GM19025 (cell line): ENCODE measurements around the gene NRXN3.

Experiments used
- ATAC-seq: cut with Tn5 transposase; IDR thresholded peaks from one replicate; pipeline ENCODE4 v1.9.1; 2021; ENCODE audit warnings: mild to moderate bottlenecking, low read depth, moderate library complexity; ENCODE audit not compliant: unreplicated experiment

Gene NRXN3

DNA sequence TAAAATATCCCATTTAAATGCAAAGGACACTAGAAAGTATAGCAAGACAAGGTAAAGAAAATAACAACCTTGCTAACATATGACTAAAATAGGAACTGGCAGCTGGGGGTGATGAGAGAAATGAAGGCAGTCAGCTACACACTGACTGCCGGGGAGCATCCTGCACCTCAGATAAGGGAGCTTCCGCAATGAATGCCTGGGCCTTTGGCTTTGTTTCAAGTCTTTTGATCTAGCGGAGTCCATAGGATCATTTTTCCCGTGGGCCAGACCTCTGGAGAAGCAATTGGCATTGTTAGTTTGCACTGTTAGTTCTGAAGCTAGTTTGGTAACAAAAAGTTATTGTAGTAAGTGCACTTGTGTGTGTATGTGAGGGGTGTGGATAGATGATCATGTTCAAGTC lies 1401.2 kb downstream of the NRXN3 start:
- ATAC-seq = no peak

DNA sequence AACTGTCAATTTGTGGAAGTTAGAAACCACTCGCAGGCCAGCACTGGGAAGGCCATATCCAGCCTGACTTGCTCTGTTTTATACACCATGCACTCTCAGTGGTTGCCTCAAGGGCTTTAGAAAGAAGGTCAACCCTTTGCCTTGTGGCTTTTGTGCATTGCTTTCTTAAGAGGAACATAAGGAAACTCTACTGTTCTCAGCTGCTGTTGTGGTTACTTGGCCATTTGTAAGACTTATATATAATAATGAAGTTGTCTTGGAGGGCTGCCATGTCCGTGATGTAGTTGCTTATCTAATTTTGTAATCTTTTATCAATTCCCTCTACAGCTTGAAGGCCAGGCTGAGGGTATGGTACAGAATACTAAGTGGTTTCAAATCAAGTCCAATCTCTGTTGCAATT lies 1403.3 kb downstream of the NRXN3 start:
- ATAC-seq = no peak

DNA sequence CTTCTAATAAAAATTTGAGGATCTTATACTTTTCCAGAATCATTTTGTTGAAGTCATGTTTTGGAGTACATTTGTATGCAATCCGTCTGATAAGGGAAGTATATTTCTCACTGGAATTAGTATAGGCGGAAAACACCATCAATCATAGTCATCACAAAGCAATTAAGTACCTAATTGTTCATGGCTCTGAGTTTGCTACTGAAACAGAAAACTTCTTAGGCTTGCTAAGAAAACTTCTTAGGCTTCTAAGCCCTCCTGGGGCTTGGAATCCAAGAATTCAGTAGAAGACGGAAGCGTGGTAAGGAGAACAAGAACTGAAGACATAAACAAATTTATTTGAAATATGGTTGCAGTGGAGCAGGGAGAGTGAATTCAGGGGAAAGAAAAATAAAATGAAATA lies 1404.9 kb downstream of the NRXN3 start:
- no peak for ATAC-seq

DNA sequence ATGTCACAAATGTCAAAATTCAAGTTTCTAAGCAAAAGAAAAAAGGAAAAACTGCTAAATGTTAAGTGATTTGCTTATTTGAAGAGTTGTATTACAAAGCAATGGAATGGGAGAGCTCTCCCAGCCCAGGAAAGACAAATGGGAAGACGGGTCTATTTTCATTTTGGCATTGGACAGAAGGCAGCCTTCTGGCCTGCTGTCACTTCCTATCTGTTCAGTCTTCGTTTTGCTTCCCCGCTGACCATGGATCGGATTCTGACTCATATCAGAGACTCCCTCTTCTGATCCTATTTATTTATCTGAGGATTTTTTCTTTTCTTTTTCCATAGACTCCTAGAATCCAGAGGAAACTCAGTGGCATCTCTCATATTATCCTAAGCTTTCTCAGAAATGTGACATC lies 1406.3 kb downstream of the NRXN3 start:
- ATAC-seq = no peak

DNA sequence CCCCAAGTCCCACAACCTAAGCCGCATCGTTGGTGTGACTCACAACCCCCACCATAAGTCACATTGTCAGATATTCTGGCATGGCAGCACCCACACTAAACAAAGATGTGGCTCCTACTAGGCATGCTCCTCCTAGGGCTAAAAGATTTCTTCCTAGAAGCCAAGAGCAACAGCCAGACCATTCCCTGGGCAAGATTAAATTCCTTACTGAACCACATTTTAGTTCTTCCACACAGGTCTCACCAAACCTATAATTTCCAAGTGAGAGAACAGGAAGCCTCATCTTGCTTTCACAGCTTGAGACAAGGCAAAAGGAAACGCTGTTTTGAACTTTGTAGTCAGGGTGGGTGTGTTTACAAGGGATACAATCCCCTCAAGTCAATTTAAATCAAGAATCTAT lies 1408.3 kb downstream of the NRXN3 start:
- ATAC-seq = no peak

DNA sequence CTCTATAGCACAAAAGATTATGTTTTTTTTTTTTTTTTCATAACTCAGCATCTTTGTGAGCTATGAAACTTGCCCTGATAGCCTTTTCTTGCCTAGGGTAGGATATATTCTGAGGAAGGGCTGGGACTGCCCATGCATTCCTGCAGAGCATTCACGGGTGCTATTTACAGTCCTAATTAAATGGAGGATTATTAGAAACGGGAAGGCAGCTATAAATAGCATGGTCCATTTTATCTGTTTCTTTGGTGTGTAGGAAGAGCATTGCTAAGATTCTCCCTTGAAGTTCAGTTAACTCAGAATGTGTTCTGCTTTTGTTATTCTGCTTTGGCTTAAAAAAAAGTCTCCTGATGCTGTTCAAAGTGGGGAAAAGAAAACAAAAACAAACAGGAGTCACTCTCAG lies 1410.2 kb downstream of the NRXN3 start:
- ATAC-seq = no peak

DNA sequence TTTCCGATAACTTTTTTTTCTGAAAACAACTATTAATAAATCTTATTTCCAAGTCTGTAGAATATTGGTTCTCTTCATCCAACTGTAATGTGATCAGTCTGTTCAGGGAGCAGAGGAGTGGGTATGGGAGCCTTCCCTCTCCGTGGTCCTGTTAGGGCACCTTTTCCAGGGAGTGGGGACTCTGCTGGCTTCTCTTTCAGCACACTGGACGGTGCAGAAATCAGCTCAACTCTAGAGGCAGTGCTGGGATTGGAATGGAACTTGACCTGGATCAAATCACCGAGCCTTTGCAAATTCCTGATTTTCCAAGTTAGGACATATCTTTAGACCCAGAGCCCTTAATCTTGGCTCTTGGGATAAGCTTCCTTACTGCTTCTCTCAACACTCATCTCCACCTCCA lies 1410.7 kb downstream of the NRXN3 start:
- no peak for ATAC-seq

DNA sequence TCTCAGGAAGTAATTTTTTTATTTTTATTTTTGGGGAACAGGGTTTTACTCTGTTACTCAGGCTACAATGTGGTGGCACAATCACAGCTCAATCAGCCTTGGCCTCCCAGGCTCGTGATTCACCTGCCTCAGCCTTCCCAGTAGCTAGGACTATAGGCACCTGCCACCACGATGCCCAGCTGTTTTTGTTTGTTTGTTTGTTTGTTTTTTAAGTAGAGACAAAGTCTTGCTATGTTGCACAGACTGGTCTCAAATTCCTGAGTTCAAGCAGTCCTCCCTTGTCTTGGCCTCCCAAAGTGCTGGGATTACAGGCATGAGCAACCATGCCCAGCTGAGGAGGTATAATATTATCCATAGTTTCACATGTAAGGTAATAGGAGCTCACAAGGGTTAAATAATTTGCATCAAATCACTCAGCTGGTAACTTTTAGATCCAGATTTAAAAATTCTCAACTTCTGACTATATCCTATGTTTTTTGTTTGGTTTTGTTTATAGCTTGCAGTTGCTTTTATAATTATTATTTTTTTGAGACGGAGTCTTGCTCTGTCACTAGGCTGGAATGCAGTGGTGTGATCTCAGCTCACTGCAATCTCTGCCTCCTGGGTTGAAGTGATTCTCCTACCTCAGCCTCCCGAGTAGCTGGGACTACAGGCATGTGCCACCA lies 1411.9 kb downstream of the NRXN3 start:
- ATAC-seq = no peak

DNA sequence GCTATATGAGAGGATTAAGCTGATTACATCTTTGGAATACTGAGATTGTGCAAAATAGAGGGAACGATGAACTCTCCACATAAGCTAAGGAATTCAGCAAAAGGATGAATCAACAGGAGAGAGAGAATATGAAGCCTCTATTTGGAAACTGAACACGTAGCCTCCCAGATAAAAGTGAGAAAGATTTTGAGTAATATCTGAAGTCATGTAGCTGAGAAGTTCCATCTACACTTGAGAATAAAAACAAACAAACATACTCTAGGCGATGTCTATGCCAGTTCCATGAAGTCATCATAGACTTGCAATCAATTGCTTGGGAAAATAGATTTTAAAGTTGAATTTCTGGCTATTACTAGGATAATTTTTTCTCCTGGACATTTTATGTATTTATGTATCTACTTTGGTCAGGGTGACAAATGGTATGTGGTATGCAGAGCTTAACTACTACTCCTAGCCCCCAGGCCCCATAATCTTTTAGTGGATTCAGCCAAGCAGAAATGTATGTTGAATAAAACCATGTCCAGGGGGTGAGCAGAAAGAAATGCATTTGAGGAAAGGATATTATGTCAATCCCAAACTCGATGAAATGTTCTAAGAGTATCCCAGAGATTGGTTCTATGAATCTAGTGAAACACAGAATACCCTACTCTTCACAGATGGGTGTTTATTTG lies 1413.7 kb downstream of the NRXN3 start:
- no peak for ATAC-seq

DNA sequence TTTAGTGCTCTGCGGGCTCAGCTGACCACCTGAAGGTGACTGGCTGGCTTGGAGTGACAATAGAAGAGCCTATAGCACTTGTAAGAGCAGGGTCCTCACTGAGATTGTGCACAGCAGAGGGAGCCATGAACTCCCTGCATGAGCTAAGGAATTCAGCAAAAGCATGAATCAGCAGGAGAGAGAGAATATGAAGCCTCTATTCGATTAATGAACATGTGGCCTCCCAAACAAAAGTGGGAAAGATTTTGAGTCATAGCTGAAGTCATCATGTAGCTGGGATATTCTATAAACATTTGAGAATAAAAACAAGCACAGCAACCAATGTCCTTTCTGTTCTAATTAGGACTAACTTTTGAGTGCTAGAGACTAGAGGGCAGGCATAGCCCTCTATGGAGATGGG lies 1414.5 kb downstream of the NRXN3 start:
- no peak for ATAC-seq

DNA sequence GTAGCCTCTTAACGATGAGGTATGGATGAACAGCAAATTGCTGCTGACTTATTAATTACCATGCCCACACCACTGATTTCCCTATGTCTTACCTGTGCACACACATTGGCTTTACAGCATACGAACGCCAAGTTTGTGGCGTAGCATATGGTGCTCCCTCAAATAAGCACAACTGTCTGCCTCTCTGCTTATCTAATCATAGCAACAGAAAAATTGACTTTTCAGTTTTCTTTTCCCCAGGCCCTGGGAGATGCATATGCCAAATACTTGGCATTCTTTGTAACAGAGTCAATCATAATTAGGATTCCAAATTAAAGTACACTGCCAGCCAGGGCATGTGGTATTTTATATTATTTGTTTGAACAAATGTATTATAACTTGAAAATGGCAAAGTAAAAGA lies 1415.7 kb downstream of the NRXN3 start:
- ATAC-seq = no peak

DNA sequence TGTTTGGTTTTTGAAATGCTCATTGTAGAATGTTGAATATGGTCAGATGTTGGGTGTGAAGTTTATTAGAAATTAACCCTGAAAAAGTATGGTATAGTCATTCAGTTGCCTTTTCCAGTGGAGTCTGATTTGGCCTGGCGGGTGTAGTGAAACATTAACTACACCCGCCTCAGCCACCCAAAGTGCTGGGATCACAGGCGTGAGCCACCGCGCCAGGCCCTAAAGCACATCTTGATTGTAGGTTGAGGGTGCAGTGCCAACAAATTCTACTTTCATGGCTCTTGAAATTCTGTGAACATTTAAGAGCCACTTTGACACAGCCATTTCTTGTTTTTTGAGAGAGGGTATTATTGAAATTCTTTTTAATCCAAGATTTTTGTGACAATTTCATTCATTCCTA lies 1416.2 kb downstream of the NRXN3 start:
- no peak for ATAC-seq

DNA sequence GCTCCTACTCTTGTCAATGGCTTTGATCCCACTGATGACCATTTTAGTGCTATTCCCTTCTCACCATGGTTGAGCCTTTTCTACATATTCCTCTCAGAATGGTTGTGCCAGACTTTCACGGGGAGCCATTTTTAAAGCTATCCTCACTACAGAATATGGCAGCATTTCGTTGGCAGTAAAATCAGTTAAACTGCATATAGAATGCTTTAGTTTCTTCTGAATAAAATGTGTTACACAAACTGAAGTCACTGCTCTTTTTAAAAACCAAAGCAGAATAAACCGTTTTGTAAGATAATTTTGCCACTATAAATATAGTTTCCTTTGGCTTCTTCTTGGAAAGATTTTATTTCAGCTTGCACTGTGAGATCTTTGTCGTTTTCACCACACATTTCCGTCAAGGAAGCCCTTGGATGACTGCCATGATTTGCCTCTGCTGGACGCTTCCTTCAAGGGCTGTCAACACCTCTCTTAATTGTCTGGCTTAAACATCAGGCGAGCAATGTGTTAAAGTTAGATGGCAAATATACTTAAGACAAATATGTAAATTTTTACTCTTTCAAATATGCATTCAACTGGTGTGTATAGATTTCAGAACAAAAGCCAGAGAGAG lies 1416.9 kb downstream of the NRXN3 start:
- ATAC-seq = no peak

DNA sequence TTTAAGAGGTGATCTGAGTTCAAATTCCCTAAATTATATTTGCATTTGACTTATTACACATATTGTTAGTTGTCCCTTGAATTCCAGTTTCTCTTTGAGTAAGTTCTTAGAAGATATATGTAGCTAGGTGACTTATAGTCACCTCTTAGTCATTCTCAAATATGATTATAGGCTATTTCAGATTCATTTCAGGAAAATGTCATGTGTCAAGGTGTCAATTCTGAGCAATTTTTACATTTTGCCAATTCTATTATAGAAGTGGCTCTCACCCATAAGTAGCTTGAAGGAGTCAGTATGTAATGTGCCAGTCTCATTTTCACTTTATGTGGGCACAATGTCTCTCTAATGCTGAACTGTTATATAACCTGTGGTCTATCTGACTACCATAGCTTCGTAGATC lies 1417.7 kb downstream of the NRXN3 start:
- no peak for ATAC-seq

DNA sequence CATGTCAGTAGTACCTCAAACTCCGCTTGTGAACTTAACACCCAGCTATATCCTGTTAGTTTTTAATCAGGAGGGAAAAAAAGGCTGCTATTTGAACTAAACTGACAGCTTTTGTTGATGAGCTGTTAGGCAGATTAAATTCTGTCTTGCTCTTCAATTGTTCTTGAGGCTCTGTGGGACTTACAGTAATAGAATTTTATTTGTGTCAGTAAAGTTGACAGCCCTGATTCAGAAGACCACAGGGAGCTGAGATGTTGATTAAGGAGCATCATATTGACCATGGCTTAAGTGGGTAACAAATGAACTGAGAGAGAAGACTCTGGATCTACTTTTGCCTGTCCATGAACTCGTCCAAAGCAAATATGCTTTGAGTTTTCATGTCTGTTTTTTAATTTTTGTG lies 1418.2 kb downstream of the NRXN3 start:
- no peak for ATAC-seq

DNA sequence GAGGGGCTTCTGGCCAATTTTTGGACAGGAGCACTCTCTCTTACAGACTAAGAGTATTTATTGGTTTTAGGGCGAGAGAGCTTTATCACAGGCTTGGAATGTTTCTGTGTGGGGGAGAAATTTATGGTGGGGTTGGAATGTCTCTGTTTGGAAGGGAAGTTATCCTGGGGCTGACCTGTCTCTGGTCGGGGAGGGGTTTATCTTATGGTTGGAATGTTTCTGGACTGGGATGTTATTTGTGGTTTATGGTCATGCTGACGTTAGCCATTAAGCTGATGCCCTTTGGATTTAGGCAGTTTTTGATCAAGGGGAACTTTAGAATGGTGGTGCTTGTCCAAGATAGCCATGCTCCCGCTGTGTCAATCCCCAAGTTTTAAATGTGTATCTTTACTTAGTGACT lies 1426.4 kb downstream of the NRXN3 start:
- ATAC-seq = no peak

DNA sequence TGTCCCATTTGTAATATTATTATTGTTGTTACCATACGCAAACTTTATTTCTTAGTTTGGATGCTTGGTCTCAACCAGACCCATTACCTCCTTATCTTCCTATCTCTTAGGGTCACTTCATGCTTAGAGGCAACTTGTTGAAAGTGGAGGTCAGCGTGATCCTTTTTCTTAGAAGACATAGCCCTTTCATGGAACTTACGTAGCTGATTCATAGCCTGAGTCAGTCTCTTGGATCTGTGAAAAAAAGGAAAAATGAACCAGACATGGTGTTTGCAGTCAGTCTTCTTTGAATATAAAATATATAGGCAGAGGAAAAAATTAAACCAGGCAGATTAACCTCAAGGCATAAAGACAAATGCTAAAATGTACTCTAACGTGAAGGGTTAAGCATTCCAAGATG lies 1427.4 kb downstream of the NRXN3 start:
- no peak for ATAC-seq

DNA sequence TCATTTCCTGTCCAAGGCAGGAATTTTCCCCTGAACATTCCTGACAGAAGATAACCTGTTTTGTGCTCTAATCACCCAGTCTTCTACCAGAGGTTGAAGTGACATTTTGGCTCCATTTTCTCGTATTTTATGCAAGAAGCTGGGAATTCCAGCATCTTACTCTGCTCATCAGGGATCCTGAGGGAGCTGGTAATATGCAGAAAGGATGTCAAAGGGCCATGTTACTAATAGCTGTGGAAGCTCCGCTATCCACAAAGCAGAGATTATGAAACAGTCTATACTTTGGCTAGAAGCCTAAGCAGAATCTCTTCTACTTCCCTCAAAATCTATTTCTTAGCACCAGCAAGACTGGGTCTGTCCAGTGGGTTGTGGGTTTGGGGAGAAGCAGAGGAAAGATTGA lies 1428.2 kb downstream of the NRXN3 start:
- no peak for ATAC-seq

DNA sequence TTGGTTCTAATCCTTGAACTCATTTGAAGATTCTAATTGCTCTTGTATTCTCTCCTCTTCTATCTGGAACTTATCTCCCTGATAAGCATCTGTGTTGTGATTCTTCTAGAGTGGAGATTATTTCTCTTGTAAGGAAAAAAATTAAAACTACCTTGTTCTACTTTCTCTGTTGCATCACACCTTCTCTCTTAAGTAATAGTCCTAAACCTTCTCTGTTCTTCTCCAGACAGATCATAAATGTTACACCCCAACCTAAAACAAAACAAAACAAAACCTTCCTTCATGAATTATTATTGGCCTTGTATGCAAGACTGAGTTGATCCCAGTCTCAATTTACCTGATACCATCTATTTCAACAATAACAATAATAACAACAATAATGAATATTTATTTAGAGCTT lies 1429.1 kb downstream of the NRXN3 start:
- no peak for ATAC-seq

DNA sequence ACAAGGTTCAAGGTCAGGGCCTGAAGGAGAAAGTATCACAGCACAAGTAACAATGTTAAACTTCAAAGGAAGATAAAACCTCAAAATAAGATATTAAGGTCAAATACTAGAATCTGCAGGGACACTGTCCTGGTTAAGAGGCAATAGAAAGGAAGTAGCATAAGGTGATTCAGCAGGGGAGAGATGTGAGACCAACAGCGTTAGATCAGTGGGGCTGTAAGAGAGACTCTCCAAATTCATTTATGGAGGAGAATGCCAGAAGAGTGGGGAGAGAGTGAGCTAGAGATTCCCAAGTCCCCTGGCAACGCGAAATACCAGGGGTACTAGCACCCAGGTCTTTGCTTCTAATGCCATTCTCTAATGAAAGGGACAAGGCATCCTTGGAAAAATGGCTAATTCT lies 1430.2 kb downstream of the NRXN3 start:
- ATAC-seq = no peak

DNA sequence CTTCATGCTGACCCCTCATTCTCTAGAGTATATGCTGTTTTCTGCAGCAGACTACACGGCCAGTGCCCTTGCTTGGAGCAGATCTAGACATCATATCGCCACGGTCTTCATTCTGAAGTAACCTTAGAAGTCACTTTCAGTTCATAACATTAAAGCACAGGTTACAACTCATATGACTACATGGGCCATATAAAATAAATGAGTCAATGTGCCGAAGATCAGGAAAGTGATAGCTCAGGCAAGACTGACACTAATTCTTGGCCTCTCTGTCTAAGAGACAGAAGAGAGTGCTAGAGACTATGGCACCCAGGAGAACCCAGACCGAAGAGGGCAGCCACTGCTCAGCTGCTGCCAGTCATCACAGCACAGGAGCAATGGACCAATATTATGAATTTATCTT lies 1431.4 kb downstream of the NRXN3 start:
- no peak for ATAC-seq

DNA sequence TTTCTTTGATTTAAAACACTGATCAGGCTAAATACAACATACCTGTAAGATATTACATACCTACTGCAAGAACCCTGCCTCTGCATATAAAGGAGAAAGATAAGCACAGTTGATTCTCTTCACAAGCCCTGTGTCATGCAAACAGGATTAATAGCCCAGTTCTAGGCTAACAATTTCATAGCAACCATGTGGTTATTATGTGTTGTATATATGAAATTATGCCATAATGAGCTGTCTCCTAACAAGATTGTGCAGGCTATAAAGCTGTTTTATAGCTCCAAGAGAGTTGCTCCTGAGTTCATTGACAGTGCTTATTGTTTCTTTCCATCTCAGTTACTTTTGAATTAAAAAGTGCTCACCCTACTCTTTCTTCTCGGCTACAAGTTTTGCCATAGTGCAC lies 1431.9 kb downstream of the NRXN3 start:
- no peak for ATAC-seq
